Activated CD4-positive, alpha-beta T cell treated with anti-CD3 and anti-CD28 coated beads, Interleukin-2, amount 50 U/mL, for 1 hour (primary cell): ENCODE data around the gene PEX5.
A peak's percentile ranks its signal among the peaks of the same experiment; 100 is the strongest.

Source experiments
- DNase-seq: peaks from one replicate; pipeline ENCODE4 v3.0.0-alpha.2; 2020

Gene PEX5

GRCh38 chr12:7189398-7190267, at the start of gene PEX5:
PEX5 (plus strand) TSS chr12:7189686; CDS start chr12:7190378, 692 bp downstream.
- DNase-seq = peak; percentile 76

GRCh38 chr12:7141351-7142005, 48.0 kb upstream of the PEX5 start:
- no peak for DNase-seq

GRCh38 chr12:7142056-7142644, 47.3 kb upstream of the PEX5 start:
- DNase-seq = peak; percentile 57

- DNase-seq = no peak
These were observed 46.5 kb upstream of the PEX5 start for GRCh38 chr12:7142809-7143465.

- DNase-seq = no peak
These were observed 45.9 kb upstream of the PEX5 start for GRCh38 chr12:7143564-7143963.

- no peak for DNase-seq
These were observed 44.9 kb upstream of the PEX5 start for GRCh38 chr12:7144414-7145120.

- DNase-seq = no peak
These were observed 43.8 kb upstream of the PEX5 start for GRCh38 chr12:7145671-7146070.

GRCh38 chr12:7146228-7146627, 43.3 kb upstream of the PEX5 start:
- DNase-seq = no peak

- no peak for DNase-seq
These were observed 42.6 kb upstream of the PEX5 start for GRCh38 chr12:7146906-7147305.

- no peak for DNase-seq
These were observed 39.1 kb upstream of the PEX5 start for GRCh38 chr12:7150356-7150755.

GRCh38 chr12:7150841-7151240, 38.6 kb upstream of the PEX5 start:
- no peak for DNase-seq

GRCh38 chr12:7151532-7151931, 38.0 kb upstream of the PEX5 start:
- no peak for DNase-seq

- no peak for DNase-seq
These were observed 36.7 kb upstream of the PEX5 start for GRCh38 chr12:7152818-7153217.

GRCh38 chr12:7154042-7154441, 35.4 kb upstream of the PEX5 start:
- no peak for DNase-seq

GRCh38 chr12:7154901-7155470, 34.5 kb upstream of the PEX5 start:
- DNase-seq = no peak

- DNase-seq = no peak
These were observed 33.9 kb upstream of the PEX5 start for GRCh38 chr12:7155471-7156034.

- DNase-seq = no peak
These were observed 33.0 kb upstream of the PEX5 start for GRCh38 chr12:7156259-7157197.

GRCh38 chr12:7157391-7157790, 32.1 kb upstream of the PEX5 start:
- DNase-seq = no peak

- DNase-seq = no peak
These were observed 30.5 kb upstream of the PEX5 start for GRCh38 chr12:7158781-7159609.

- no peak for DNase-seq
These were observed 29.3 kb upstream of the PEX5 start for GRCh38 chr12:7160183-7160582.
